ENCODE results near the gene DGCR8.

DGCR8 gene

DNA sequence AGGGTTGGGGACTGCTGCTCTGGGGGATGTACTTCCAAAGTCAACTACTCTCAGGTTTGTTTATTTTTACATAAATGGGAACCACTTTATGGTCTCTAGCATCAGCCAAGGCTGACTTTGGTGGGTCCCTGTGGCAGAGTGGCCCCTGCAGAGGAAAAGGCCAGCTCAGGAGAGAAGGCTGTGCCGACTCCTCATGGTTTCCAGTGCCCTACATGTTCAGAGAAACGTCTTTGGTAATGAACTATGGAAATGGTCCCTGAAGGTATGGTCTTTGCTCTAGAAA lies 48.5 kb downstream of the DGCR8 start:
- DNase-seq, result no peak

DNA sequence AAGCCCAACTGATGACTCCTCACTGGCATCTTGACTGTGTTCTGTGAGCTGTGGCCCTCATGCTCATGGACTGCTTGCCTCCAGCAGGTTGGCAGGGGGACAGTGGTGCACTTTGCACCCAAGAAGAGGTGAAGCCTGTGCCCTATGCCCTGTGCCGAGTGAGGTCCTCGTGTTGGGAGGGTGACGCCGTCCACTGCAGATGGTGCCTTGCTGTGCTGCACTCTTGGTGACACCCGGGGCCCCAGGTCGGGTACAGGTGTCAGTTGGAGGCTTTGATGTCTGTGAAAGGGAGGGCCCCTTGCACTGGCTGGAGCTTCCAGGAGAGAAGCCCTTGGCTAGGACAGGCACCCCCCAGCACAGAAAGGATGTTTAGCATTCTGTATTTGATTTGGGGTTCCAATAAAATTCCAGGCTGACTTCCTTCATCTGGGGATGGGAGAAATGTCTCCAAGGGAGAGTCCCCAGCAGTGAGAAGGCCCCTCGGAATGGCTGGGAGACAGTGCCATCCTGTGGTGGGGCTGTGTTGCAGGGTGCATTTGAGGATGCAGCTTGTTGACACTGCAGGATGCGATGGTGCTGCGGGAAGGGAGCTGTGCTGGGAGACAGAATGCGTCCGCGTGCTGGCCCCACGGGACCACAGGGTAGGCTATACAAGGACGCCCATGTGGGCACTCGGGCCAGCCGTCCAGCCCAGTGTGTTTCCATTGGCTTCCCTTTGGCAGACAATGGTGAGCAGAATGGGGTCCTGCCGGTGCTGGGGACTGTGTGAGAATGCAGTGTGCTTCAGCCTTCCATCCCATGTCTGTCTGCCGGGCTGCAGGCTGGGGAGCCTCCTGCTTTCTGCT lies 49.1 kb downstream of the DGCR8 start:
- DNase-seq, result peak; percentile 45

DNA sequence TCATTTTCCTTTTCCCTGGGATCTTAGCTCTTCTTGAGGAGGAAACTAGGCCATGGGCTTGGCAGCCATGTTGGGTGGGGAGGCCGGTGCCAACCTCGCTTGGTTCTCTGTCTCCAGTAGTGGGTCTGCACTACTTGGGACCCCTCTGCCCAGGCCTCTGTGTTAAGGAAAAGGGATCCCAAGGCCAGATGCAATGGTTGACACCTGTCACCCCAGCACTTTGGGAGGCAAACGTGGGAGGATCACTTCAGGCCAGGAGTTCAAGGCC lies 49.6 kb downstream of the DGCR8 start:
- DNase-seq, result no peak

DNA sequence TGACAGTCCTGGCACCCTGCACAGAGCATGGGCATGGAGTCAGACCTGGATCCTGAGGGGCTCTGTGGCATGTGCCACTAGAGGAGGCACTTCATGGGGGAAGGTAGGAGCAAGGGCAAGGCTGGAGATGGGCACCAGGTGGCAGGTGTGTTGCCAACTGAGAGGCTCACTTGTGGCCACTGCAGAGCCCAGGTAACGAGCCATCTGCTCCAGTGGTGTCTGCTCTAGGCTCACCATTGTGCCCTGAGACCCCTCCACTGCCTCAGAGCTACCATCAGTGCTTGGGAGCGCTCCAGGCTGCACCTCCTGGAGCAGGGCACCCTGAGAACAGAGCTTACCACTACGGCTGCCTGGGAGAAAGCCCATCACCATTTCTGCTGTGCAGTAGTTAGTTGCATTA lies 50.3 kb downstream of the DGCR8 start:
- DNase-seq, result no peak

DNA sequence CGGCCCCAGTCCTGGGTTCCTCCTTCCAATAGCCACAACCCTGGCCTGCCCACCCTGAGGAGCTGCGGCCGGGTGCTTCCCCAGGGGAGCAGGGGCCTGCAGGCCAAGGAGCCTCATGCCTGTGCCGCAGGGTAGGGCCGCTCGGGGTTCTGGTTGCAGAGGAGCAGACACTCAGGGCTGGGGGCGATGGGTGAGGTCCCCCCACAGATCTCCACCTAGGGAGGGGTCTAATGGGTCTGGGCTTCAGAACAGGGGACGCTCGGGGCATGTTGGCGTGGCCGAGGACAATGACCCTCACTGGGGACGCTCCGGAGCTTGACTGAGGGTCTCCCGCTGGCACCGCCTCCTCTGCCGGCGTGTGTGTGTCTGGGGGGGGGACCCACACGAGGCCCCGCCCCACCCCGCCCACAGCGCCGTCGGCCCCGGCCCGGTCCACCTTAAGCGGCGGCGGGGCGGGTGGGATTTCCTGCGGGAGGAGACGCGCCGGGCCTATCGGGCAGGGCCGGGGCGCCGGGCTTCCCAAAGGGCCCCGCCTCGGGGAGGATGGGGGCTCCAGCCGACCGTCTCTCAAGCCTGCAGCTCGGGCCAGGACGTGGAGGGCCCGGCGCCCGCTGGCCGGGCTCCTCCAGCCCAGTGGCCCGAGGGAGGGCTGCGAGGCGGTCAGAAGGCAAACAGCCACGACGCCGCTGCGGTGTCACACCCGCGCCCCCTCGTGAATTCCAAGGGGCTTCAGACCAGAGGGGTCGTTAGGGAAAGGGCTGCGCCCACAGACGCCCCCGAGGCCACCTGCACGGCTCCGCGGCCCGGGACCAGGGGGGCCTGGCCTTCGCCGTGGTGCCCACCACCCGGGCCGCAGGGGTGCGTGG lies 50.9 kb downstream of the DGCR8 start:
- DNase-seq, result peak; percentile 82

DNA sequence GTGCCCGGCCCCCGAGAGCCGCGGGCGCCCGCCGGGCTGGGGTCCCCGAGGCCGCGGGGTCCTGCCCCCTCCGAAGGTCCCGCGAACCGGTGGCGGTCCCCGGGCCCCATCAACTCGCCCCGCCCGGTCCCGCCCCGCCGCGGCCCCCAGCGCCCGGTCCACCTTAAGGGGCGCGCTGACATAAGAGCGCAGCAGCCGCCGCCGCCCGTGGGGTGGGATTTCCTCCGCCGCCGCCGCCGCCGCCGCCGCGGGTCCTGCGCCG lies 51.5 kb downstream of the DGCR8 start, which contains the start of gene ZDHHC8:
Gene ZDHHC8 (plus strand): TSS at position 208 of the 262 bp plus-strand sequence. CDS start 144 bp downstream, outside the sequence.
- peak; percentile 44 for DNase-seq

DNA sequence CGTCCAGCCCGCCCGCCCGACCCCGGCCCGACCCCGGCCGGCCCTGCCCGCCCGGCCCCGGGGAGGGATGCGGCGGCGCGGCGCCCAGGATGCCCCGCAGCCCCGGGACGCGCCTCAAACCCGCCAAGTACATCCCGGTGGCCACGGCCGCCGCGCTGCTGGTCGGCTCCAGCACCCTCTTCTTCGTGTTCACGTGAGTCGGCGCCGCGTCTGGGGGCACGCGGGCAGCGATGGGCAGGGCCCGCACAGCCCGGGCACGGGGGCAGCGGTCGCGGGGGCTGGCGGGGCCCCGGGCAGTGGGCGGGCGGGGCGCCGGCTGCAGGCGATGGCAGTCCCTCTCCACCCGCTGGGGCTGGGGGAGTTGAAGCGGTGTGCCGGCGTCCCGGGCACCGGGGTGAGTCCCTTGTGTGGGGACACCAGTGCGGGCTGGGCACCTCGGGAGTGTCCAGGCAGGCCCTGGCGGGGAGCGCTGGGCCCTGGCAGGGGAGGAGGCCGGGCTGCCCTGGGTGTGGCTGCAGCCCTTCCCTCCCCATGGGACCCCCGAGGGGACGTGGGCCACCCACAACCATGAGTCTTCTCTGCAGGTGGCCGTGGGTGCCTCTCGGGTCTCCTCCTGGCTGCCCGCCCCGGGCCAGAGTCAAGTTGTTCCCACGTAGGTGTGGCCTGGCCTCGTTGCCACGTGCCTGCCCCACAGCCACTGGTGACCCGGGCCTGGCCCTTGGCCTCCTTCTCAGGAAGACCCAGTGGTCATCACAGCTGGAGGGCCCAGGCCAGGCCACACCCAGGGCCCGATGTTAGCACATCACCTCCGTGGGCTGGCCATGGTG lies 52.0 kb downstream of the DGCR8 start:
- no peak for DNase-seq

DNA sequence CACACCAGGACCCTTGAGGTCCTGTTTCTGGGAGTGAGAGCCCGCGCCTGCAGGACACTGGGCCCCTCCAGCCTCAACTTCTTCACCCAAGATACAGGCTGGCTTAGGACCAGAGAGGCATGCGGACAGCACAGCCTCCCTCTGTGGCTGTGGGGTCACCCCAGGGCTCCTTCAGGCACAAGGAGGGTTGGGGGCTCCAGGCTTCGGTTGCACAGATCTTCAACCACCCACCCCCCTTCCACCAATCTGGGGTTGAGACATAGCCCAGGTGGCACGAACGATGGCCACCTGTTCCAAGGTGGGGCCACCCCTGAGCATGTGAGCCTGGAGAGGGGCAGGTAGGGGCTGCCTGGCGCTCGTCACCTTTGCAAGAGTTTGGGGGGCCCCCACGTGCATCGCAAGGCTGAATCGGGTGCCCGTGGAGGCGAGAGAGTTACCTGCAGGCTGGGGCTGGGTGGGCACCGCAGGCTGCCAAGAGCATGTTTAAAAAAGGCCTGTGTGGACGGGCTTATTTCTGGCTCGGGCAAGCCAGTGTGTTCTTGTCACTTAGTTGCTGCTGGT lies 52.7 kb downstream of the DGCR8 start:
- no peak for DNase-seq

DNA sequence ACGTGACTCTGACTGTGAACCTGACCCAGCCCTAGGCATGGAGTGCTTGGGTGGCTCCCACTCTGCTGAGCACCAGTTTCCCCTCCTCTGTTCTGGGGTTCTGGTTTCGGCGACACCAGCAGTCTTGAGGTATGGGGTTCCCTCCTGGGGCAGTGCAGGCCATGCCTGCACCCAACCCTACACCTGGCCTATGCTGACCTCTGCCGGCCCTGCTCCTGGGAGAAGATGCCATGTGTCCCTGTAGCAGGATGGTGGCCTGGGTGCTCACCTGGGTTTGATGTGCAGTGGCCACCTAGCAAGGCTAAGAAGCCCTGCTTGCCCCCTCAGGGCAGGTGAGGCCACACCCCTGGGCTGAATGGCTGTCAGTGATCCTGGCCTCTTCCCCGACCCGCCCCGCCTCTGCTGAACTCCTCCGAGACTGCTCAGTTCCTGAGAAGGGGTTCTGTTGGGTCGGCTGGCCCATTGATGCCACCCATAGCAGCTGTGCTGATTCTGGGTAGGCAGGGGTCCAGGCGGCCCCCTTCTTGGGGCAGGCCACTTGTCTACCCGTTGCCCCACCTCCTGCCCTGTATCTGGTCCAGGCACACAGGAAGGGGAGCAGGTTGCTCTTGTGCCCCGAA lies 54.0 kb downstream of the DGCR8 start:
- no peak for DNase-seq

DNA sequence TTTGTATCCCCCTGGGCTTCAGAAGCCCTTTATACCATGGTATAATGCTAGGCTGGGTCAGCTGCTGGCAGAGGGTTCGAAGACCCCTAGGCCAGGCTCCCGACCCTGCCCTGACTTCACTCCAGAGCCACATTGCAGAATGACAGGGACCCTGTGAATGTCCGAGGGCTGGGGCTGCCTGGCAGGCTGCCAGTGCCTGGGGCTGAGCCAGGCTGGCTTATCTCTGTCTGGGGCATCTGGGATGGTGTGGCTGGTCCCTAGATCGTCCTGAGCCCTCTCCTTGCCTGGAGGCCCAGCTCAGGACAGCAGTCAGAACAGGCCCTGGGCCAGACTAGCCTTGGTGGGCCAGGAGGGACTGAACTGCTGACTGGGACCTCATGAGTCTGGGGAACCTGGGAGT lies 55.2 kb downstream of the DGCR8 start:
- no peak for DNase-seq

DNA sequence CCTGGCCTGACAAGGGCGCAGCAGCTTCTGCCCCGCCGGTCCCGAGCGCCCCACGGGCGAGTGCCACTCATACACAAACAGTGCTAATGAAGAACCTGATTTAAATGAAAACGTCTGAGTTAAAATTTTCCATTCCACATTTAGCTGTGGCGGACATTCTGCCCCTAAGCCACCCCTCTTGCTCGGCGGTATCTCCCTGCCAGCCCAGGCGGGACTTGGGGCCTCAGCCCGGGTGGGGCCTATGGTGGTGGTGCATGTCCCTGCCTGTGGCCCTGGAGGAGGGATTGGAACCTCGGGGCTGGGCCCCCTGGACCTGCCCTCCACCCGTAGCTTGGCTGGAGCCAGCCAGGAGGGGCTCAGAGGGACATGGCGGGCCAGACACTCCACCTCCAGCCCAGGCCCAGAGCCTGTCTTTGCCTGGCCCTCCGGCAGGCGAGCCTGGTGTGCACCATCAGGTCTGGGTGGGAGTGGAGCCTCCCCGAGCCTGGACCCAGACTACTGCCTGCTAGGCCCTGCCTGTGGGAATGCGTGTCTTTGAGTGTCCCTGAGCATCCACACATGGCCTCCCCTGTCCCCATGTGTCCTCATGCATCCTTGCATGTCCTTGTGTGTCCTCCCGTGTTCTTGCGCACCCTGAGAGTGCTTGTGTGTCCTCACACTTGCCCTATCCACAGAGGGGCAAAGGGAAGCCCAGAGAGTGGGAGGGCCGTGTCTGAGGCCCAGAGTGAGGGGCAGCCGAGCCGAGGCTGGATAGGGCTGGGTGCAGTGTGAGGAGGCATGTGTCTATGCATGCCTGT lies 56.0 kb downstream of the DGCR8 start:
- no peak for DNase-seq

DNA sequence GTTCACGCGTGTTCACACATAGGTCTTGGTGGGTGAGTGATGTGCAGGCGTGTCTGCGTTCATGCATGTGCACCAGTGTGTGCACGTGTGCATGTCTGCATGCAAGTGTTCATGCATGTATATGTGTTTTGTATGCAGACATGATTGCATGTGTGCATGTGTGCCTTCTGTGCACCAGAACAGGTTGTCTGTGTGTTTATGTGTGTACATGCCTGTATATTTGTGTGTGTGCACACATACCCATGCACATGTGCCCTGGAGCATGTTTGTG lies 56.5 kb downstream of the DGCR8 start:
- DNase-seq, result no peak

DNA sequence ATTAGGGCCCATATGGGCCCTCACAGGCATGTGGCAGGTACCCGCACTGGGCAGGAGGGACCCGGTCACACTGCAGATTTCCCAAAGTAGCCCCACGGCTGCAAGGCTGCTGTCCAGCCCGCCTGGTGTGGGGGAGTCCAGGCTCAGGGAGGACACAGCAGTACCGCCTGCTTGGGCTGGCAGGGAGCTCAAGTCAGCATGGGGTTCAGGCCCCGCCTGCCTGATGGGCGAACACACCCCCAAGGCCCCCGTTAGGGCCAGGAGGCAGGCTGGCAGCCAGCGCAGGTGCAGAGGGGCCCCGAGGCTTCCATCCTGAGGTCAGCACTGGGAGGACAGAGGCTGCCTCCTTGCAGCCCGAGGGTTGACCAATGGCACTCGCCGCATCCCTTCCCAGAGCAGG lies 57.1 kb downstream of the DGCR8 start:
- no peak for DNase-seq

DNA sequence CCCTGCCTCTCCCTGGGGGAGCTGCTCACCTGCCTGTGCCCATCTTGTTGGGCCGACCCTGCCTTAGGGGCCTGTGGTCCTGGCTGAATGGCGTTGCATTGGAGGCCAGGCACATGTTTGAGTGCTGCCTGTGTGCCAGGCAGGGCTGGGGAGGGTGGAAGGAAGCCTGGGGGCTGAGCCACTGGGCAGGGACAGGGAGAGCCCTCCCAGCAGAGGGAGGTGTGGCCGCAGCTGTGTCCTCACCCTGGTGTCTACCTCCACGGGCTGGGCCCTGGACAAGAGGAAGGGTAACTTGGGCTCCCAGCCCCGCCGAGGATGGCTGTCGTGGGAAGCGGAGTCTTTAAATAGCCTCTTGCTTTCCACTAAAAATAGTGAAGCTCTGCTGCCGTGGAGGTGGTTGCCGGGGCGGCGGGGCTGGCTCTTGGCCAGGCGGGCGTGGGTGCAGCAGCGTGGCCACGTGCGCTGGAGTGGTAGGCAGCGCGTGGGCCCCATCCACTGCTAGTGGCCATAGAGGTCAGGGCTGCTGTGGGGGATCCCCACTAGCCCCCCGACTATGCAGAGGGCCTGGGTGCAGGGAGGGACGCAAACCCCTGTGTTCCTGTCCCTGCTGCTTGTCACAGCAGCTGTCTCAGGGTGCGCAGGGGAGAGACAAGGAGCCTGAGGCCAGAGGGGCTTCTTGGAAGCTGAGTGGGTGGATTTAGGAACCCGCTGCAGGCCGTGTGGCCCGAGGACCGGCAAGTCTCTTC lies 57.8 kb downstream of the DGCR8 start:
- DNase-seq, result no peak

DNA sequence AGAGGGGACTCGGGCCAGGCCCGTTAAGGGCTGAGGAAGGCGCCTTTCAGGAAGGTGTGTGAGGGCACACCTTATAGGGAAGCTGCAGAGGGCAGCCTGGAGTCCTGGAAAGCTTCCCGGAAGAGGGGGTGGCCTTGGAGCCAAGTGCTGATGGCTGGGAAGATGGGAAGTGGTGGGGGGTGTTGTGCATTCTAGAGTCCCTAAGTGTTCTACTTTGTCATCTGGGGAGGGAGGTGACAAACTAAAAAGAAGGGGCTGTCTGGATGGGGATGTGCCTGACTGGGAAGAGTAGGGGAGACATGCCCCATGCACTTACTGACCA lies 58.3 kb downstream of the DGCR8 start:
- DNase-seq, result no peak

DNA sequence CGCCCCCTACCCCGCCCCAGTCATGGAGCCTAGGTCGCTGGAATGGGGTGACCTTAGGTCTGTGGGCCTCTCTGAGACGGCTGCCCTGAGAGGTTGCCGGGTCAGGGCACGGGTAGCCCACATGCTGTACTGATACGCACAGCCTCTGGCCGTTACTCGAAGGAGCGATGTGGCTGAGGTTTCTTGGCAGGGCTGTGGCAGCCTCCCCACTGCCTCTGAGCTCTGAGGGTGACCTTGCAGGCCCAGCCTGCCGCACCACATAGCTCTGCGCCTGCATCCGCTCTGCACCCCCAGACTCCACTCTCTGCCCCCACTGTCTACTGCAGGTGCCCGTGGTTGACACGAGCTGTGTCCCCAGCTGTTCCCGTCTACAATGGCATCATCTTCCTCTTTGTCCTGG lies 58.8 kb downstream of the DGCR8 start:
- DNase-seq, result no peak

DNA sequence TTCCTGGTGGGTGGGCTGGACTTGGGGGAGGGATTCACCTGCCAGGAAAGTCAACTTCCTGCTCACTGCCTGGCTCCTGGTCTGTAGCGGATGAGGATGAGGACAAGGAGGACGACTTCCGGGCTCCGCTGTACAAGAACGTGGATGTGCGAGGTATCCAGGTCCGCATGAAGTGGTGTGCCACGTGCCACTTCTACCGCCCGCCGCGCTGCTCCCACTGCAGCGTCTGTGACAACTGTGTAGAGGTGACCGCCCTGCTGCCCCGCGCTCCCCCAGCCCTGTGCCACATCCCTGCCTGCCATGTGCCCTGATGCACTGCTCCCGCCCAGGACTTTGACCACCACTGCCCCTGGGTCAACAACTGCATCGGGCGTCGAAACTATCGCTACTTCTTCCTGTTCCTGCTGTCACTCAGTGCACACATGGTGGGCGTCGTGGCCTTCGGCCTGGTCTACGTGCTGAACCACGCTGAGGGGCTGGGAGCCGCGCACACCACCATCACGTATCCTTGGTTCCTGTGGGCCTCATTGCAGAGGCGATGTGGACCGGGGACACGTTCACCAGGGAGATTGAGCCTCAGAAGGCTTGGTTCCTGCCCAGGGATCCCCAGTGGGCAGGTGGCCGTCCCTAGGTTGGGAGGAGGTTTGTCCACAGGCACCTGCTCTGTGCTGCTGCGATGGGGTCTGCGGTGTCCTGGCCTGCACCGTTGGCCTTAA lies 59.5 kb downstream of the DGCR8 start:
- DNase-seq, result no peak

DNA sequence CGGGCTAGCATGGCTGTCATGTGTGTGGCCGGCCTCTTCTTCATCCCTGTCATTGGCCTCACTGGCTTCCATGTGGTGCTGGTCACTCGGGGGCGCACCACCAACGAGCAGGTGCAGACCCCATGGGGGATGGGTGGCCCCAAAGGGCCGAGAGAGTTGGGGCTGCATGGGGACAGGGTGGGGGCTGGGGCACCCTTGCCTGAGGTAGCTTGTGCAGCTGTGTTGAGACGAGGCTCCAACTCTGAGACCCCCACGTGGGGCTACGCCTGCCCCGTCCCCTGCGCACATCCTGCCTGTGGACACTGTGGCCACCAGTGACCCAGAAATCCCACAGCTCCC lies 60.0 kb downstream of the DGCR8 start:
- no peak for DNase-seq

DNA sequence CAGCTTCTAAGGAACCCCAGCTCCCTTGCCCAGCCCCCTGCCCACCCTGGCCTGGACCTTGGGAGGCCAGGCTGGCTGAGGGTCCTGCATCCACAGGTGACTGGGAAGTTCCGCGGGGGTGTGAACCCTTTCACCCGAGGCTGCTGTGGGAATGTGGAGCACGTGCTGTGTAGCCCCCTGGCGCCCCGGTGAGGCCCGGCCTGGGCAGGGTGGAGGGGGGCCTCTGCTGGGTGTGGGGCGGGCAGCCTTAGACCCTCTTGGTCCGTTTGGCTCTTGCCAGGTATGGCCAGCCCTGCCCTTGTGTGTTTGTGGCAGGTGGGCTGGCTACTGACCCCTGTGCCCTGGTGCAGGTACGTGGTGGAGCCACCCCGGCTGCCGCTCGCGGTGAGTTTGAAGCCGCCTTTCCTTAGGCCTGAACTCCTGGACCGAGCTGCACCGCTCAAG lies 60.5 kb downstream of the DGCR8 start:
- DNase-seq, result no peak

DNA sequence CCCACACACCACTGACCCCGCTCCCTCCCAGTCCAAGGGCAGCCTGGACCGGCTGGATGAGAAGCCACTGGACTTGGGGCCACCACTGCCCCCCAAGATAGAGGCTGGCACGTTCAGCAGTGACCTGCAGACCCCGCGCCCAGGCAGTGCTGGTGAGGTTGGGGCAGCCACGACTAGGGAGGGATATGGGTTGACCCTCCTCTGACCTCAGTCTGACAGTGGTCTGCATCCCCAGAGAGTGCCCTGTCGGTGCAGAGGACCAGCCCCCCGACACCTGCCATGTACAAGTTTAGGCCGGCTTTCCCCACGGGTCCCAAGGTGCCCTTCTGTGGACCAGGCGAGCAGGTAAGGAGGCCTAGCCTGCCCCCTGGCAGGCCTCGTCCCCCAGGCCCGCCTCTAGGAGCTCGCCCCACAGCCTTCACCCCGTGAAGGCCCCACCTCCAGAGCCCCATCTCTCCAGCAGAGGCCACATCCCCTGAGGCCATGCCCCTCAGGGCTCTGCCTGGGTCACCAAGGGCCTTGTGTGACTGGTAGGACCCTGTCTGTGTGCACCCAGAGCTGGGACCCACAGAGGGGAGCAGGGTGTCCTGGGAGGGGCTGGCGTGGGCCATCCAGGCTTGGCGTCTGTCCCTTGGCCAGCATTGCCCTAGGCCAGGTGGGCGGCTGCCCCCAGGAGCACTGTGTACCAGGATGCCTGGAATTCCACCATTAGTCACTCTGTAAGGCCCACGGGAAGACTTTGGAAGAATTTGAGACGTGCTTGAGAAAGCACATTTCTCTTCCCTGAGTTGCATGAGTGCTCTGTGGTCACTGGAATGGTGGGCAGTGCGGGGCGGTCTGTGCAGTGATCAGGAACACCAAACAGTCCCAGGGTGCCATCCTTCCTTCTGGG lies 61.4 kb downstream of the DGCR8 start:
- no peak for DNase-seq
